ENCODE results near the gene GLOD5.
A peak's percentile ranks its signal among the peaks of the same experiment; 100 is the strongest.
"Not testable (repeated sequence)": the region's sequence is repeated elsewhere in the genome, so short reads cannot be mapped to it uniquely, and the experiment has no call there.

GLOD5 gene

GRCh38 chrX:48794911-48795515 lies 33.5 kb downstream of the GLOD5 start:
- no peak for DNase-seq

- DNase-seq, result no peak
Observed at GRCh38 chrX:48798318-48798717, 36.8 kb downstream of the GLOD5 start.

- DNase-seq, result no peak
Observed at GRCh38 chrX:48800574-48801279, 39.2 kb downstream of the GLOD5 start.

- peak; percentile 94 for DNase-seq
Observed at GRCh38 chrX:48801280-48802088, 39.9 kb downstream of the GLOD5 start, which contains the start of gene HDAC6. Gene HDAC6, plus strand, starts transcription at chrX:48802067. Its CDS starts 626 bp downstream, at chrX:48802693.

GRCh38 chrX:48802089-48802904 lies 40.8 kb downstream of the GLOD5 start:
- peak; percentile 48 for DNase-seq

GRCh38 chrX:48802905-48803200 lies 41.3 kb downstream of the GLOD5 start:
- DNase-seq, result no peak

- no peak for DNase-seq
Observed at GRCh38 chrX:48806081-48806480, 44.5 kb downstream of the GLOD5 start.

- no peak for DNase-seq
Observed at GRCh38 chrX:48813644-48814043, 52.1 kb downstream of the GLOD5 start.

- no peak for DNase-seq
Observed at GRCh38 chrX:48814722-48815121, 53.2 kb downstream of the GLOD5 start.

- no peak for DNase-seq
Observed at GRCh38 chrX:48815266-48815665, 53.7 kb downstream of the GLOD5 start.

- DNase-seq, result no peak
Observed at GRCh38 chrX:48816014-48816810, 54.7 kb downstream of the GLOD5 start.

- no peak for DNase-seq
Observed at GRCh38 chrX:48818098-48818497, 56.6 kb downstream of the GLOD5 start.

GRCh38 chrX:48818866-48819265 lies 57.3 kb downstream of the GLOD5 start:
- DNase-seq, result no peak

- DNase-seq, result not testable (repeated sequence)
Observed at GRCh38 chrX:48819394-48819793, 57.8 kb downstream of the GLOD5 start.

- DNase-seq, result no peak
Observed at GRCh38 chrX:48823053-48823452, 61.5 kb downstream of the GLOD5 start.

Measured in SHP77 treated with DMSO at 0.1 percent for 48 hours (cell line).